Renal cortex interstitium (tissue), 15 donors: Measurements from ENCODE around the gene RACGAP1. TPM values are rescaled to one million over a fixed set of nuclear protein-coding genes. Genes with fewer than 3 reads are reported as not detected.

Source experiments
- DNase-seq, 11 donors: peaks; one replicate each; pipeline ENCODE4 v3.0.0-alpha.2; 2013; ENCODE audit warnings: low read depth in 9 of 11, low spot score in 4 of 11; ENCODE audit errors: extremely low read depth in 1 of 11
- long read RNA-seq, 16 experiments: transcript quantifications; one replicate each; lab custom pipeline, GENCODE V29; 2026
- polyA plus RNA-seq, 3 donors: library from polyadenylated mRNA; unstranded; fragments of 120-200 nt; gene quantifications; one replicate each; pipeline ENCODE4 v1.2.1, GENCODE V29; 2013; ENCODE audit not compliant: insufficient read length in 3 of 3

The RACGAP1 gene, protein sequence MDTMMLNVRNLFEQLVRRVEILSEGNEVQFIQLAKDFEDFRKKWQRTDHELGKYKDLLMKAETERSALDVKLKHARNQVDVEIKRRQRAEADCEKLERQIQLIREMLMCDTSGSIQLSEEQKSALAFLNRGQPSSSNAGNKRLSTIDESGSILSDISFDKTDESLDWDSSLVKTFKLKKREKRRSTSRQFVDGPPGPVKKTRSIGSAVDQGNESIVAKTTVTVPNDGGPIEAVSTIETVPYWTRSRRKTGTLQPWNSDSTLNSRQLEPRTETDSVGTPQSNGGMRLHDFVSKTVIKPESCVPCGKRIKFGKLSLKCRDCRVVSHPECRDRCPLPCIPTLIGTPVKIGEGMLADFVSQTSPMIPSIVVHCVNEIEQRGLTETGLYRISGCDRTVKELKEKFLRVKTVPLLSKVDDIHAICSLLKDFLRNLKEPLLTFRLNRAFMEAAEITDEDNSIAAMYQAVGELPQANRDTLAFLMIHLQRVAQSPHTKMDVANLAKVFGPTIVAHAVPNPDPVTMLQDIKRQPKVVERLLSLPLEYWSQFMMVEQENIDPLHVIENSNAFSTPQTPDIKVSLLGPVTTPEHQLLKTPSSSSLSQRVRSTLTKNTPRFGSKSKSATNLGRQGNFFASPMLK
- polyA plus RNA-seq = 10 to 100 TPM; 40.5 to 57.9 (median 56.1) TPM
- long read RNA-seq, donor 1, partial matches to known transcripts = 0 of 5 reads
- long read RNA-seq, donor 1, other reads (novel, unspliced or antisense) = 0 of 5 reads
- long read RNA-seq, donor 2, partial matches to known transcripts = 0 of 4 reads
- long read RNA-seq, donor 2, other reads (novel, unspliced or antisense) = 0 of 4 reads
- long read RNA-seq, donor 3, transcript RACGAP1-201 (17 exons, 3,073 nt) = major isoform, 5 of 5 reads
- long read RNA-seq, donor 3, partial matches to known transcripts = 0 of 5 reads
- long read RNA-seq, donor 3, other reads (novel, unspliced or antisense) = 0 of 5 reads
- long read RNA-seq, donor 4, partial matches to known transcripts = 0 of 1 reads
- long read RNA-seq, donor 4, other reads (novel, unspliced or antisense) = 0 of 1 reads
- long read RNA-seq, donor 5 = 0 reads
- long read RNA-seq, donor 6, partial matches to known transcripts = 0 of 3 reads
- long read RNA-seq, donor 6, other reads (novel, unspliced or antisense) = 0 of 3 reads
- long read RNA-seq, donor 7, transcript RACGAP1-201 (17 exons, 3,073 nt) = major isoform, 6 of 8 reads
- long read RNA-seq, donor 7, partial matches to known transcripts = 0 of 8 reads
- long read RNA-seq, donor 7, other reads (novel, unspliced or antisense) = 0 of 8 reads
- long read RNA-seq, donor 8, transcript RACGAP1-201 (17 exons, 3,073 nt) = major isoform, 6 of 7 reads
- long read RNA-seq, donor 8, partial matches to known transcripts = 0 of 7 reads
- long read RNA-seq, donor 8, other reads (novel, unspliced or antisense) = 0 of 7 reads
- long read RNA-seq, donor 9, transcript RACGAP1-203 (17 exons, 3,080 nt) = major isoform, 5 of 8 reads
- long read RNA-seq, donor 9, partial matches to known transcripts = 0 of 8 reads
- long read RNA-seq, donor 9, other reads (novel, unspliced or antisense) = 0 of 8 reads
- long read RNA-seq, donor 10, partial matches to known transcripts = 0 of 3 reads
- long read RNA-seq, donor 10, other reads (novel, unspliced or antisense) = 0 of 3 reads
- long read RNA-seq, donor 11, partial matches to known transcripts = 0 of 2 reads
- long read RNA-seq, donor 11, other reads (novel, unspliced or antisense) = 0 of 2 reads
- long read RNA-seq, donor 12, partial matches to known transcripts = 0 of 1 reads
- long read RNA-seq, donor 12, other reads (novel, unspliced or antisense) = 0 of 1 reads
- long read RNA-seq, donor 13 = 0 reads
- long read RNA-seq, donor 14, partial matches to known transcripts = 0 of 4 reads
- long read RNA-seq, donor 14, other reads (novel, unspliced or antisense) = 0 of 4 reads
- long read RNA-seq, donor 15, partial matches to known transcripts = 0 of 5 reads
- long read RNA-seq, donor 15, other reads (novel, unspliced or antisense) = 0 of 5 reads
- long read RNA-seq, donor 16, transcript RACGAP1-201 (17 exons, 3,073 nt) = major isoform, 7 of 282 reads
- long read RNA-seq, donor 16, partial matches to known transcripts = 184 of 282 reads
- long read RNA-seq, donor 16, other reads (novel, unspliced or antisense) = 87 of 282 reads

DNA sequence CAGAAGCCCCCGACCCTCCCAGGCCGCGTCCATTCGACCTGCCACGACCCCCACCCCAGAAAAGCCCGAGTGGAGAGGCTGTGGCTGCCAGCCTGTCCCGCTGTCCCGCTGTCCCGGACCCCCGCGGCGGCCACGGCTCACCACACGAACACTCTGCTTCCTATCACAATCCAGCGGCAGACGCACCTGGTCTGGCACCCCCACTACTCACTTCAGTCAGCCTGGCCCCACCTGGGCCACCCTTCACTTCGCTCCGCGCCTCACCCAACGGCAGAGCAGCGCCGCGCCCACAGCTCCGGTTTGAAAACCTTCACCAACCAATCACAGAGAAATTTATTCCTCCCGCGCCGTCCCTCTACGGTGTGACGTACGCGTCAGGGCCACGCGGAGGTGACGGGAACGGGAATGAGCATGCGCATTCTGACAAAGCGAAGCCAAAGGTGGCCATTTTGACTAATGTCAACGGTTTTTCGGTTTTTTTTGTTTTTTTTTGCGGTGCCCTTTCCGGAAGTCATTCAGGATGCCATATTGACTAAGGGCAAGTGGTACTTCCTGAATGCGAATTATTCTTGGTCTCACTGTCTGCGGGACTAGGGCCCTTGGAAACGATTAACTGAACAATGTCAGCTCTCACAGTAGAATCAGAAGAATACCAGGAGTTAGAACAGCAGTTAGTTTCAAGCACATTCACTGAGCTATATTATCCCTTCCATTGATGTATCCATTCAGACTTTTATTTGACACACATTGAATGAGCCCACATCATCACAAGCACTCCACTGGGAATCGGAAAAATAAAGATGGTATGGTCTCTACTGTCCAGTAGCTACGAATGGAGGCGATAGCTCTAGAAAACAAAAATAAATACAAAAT is at the start of gene RACGAP1:
Gene RACGAP1, minus strand, starts transcription at position 308 of the 873 bp plus-strand sequence. CDS start 8,779 bp downstream, outside the sequence.
- DNase-seq = peak; percentile 97 to 99 (median 98)

DNA sequence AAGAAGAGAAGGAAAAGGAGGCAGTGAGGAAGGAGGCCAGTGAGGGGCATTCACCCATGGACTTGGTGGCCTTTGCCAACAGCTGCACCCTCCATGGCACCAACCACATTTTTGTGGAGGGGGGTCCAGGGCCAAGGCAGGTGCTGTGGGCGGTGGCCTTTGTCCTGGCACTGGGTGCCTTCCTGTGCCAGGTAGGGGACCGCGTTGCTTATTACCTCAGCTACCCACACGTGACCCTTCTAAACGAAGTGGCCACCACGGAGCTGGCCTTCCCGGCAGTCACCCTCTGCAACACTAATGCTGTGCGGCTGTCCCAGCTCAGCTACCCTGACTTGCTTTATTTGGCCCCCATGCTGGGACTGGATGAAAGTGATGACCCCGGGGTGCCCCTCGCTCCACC is 48.4 kb upstream of the RACGAP1 start:
- no peak for DNase-seq

DNA sequence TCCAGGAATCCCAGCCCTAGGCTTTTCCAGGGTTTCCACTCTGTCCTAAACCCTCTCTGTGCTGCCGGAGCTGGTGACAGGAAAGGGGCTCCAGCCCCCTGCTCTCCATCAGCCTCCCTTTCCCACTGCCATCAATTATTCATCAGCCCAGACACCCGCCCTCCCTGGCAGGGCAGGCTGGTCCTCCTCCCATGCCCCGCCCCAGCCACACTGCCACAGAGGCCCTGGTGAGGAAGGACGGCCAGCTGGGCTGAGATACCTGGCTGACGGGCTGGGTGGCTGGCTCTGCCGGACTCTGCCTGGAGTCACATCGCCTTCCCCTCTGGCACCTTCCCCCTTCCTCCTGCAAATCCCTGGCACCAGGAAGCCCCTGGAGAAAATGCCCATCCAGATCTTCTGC is 47.9 kb upstream of the RACGAP1 start:
- DNase-seq = no peak

DNA sequence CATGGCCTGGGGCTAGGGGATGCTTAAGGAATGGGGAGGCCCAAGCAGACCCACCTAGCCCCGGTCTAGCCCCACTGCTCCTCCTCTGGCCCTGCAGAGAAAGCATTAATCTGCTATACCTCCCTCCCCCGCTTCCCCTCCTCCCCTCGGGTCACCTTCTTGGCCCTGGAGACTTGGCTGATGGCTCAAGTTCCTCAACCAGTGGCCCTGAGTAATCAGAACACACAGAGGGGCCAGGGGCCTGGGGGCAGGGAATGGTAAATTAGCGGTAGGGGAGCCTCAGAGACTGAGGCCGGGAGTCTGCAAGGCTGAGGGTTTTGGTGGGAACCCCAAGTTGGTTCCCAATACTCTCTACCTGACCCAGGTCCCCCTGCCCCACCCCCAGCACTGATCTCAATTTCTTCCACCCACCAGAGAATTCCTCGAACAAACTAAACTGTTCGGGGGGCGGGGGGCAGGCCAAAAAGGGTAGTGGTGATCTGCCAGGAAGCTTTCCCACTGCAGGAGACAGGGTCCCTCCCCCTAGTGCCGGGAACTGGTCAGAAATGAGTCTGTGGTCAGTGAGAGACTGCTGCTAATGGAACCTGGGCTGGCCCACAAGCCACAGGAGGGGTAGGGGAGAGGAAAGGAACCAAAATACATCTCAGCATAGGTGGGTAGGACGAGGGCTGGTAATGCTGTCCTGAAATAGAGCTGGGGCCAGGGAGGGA is 47.1 kb upstream of the RACGAP1 start:
- DNase-seq = no peak

DNA sequence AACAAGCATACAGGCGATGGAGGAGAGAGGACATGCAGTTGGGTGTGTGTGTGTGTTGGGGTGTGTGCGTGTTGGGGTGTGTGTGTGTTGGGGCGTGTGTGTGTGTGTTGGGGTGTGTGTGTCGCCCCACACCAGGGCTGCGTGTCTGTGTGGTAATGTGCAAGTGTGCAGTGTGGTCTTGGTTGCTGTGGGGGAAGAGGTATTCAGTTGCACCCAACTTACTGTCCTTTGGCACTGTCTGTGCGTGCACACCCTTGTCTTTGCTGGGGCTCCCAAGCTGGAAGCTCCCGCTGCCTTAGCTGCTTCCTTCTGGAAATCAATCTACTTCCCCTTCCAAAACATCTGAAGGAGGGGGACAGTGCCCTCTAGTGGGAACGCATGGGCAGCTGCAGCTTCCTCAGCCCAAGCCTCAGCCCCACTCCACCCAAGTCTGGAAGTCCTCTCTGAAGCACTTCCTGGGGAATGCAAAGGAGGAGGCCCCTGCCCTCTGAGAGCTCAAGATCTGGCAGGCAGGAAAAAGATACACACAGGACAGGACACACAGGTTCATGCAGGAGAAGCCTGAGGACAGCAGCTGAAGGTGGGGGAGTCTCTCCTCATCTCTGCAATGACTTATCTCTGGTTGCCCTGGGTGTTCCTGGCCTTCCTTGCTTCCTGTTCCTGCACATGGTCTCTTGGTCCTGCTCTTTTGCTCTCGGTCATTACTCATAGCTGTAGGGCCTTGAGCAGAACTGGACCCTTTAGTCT is 45.2 kb upstream of the RACGAP1 start:
- DNase-seq = peak in 8 of 11 donors; percentile 70 to 86 (median 78)

DNA sequence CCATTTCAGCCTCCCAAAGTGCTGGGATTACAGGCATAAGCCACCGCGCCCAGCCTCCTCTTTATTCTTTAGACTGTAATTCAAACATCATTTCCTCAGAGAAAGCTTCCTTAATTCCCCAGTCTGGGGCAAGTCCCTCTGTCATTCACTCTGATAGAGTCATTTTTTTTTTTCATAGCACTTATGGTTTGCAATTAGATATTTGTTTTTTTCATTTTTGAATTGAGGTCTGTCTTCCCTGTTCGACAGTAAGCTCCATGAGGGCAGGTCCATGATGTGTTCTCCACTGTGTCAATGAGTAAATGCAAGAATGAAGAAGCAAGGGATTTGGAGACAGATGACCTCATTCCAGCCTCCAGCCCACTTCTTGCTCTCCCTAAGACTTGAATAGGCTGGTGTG is 44.2 kb upstream of the RACGAP1 start:
- DNase-seq = no peak

DNA sequence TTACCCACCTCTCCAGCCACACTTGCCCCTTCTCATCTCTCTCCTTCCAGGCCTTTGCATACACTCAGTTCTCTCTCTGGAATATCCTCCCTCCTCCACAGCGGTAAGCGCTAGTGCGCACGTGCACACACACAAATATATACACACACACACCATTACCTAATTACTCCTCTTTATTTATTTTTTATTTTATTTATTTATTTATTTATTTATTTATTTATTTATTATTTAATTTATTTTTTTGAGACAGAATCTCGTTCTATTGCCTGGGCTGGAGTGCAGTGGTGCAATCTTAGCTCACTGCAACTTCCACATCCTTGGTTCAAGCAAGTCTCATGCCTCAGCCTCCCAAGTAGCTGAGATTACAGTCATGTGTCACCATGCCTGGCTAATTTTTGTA is 43.8 kb upstream of the RACGAP1 start:
- DNase-seq = no peak

DNA sequence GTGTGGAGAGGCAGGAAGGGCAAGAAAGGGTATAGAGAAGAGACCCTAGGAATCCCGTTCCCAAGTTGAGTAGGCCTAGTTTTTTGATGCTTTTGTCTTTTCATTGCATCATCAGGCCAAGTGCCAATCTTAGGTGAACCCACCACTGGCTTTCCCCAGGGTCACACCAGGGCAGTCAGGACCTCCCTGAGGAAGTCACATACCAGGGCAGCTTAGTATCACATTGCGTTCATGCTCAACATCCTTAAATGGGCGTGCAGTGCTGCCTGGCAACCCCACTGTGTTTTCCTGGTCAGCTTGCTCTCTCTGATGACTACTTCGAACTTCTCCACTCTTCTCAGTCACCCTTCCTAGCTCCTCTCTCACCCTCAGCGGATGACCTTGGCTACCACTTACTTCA is 41.1 kb upstream of the RACGAP1 start:
- no peak for DNase-seq

DNA sequence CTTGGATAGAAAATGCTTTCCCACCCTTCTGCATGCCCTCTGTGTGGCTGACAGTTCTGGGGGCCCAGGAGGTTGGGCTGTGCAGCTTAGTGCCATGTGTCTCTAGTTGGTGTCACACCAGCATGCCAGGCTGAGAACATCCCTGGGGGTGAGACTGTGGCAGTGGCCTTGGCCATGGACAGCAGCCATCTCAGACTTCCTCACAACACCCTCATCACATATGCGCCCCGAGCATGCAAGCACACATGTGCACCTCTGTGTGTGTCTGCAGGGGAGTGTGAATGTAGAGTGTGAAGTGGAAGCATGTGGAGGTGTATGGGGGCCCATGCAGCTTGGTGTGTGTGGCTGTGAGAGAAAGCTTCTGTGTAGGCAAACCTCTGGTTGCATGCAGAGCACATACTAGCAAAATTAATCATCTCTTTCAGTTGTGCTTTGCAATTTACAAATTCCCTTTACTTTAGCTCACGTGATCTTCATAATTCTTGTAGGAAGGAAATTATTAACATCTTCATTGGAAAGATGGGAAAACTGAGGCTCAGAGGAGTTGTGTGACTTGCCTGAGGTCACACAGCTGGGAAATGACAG is 40.5 kb upstream of the RACGAP1 start:
- no peak for DNase-seq

DNA sequence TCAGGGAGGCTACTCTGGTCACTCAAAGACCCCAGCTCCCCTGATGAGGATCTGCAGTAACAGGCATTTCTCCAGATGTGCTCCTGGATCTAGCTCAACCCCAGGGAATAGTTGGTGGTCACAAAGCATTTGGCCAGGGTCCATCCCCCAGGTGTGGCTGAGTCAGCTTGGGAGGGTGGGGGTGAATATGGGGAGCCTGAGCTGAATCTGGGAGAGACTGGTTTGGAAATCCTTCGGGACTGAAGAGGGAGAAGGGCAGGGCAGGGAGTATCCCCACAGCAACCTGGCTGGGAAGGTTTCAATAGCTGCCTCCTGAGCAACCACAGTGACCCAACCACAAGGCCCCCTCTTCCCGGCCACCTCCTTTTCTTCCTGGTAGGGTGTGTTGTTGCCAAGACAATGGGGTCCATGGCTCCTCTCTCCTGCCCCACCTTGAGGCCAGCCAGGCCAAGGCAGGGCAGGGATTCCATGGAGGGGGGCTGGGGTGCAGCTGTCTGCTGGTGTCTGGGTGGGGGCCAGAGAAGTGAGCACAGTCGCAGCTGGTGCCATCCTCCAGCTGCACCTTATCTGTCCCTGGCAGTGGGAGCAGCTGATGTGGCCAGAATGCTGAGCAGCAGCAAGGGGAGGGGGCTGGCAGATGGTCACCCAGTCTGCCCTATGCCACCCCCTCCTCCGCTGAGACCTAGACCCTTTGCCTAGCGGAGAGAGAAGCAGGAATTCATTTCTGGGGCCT is 37.6 kb upstream of the RACGAP1 start:
- DNase-seq = no peak

DNA sequence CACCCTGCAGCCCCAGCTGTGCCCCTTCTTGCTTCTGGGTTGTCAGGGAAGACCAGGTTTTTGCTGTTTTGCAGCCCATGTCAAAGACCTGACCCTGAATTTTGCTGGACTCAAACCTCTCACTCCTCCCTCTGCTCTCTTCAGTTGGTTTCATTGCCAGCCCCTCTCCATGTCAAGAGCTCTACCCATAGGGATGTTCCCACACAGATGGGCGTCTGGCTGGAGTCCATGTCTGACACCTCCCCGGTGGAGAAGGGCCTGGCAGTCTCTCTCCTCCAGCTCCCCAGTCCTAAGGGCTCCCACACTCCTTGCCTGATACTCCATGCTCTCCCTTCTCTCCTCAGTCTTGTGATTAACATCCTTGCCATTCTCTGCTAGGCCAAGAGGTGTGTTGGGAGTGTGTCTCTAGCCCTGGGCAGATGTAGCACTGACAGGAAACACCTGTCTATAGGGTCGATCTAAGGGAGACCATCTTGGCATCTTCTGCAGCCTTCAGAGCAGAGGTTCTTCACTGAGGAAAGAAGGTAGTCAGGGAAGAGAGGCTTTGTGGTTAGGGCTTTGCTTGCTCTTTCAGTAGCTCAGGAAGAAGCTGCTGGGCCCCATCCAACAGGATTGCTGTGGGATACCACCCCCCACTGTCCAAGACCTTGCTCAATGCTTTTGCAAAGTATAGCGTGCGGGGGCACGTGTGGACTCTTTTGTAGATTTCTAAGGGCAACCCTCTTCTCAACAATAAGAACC is 36.8 kb upstream of the RACGAP1 start:
- no peak for DNase-seq

DNA sequence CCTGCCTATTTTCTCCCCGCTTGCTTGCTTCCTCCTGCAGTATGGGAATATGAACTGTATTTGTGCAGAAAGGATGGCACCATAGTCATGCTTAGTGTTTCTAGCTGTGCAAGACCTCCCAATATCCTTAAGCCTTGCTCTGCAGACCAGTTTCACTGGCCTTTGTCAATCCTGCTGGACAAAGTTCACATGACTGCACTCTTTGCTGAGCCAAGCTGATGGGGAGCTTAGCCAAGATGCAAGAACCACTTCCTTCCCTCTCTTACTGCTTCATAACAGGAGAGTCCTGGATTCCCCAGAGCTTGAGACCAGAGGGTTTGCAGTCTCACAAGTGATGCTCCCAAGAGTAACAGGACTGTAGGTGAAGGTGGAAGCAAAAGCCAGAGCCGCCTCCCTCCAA is 35.9 kb upstream of the RACGAP1 start:
- no peak for DNase-seq

DNA sequence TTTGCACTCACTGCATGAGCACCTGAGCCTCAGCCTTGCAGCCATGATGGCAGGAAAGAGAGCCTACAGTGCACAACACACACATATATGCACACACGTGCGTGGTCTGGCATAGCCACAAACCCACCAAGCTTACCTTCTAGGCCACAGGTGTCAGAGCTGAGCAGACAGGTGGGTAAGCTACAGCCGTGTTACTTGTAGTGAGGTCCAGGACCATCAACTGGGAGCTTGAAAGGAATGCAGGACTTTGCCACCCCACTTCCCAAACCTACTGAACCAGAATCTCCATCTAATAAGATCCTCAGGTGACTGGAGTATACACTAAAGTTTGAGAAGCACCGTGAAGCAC is 34.8 kb upstream of the RACGAP1 start:
- no peak for DNase-seq
